HG03342 (cell line): ENCODE data around the gene NR1D2.
"Not testable (repeated sequence)": the region's sequence is repeated elsewhere in the genome, so short reads cannot be mapped to it uniquely, and the experiment has no call there.

Experiments
- ATAC-seq: cut with Tn5 transposase; IDR thresholded peaks from one replicate; pipeline ENCODE4 v1.9.1; 2021; ENCODE audit warnings: mild to moderate bottlenecking, moderate library complexity; ENCODE audit not compliant: unreplicated experiment

Gene NR1D2

DNA sequence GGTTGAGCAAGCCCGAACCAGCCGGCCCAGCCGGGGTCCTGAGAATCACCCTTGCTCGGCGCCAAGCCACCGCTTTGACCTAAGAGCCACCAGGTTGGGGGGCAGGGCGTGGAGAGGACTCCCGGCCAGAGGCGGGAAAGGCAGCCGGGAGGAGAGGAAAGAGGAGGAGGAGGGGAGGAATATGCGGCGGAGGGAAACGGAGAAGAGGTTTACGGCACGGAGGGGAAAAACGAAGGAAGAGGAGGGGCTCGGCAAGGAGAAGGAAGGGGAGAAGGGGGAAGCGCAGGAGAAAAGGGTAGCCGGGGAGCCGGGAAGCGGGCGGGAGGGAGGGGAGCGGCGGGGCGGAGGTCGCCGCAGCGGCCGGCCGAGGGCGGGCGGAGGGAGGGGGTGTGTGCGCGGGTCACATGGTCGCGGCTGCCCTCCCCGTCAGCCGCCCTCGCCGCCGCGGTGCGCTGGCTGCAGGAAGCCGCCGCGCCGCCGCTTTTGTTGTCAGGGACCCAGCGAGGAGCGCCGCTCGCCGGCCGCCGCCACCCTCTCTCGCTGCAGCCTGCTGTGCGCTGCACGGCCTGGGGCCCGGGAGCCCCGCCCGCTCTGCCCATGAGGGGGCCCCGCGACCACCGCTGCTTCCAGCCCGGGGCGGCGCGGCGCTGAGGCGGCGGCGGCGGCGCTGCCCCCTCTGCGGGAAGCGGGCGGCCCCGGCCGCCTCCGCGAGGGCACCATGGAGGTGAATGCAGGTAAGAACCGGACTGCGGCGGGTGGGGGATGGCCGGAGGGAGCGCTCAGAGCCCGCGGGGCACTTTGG lies at the start of gene NR1D2:
NR1D2 (plus strand) TSS at position 426 of the 802 bp plus-strand sequence; CDS start at position 719, 293 bp downstream.
- peak; percentile 51 for ATAC-seq

DNA sequence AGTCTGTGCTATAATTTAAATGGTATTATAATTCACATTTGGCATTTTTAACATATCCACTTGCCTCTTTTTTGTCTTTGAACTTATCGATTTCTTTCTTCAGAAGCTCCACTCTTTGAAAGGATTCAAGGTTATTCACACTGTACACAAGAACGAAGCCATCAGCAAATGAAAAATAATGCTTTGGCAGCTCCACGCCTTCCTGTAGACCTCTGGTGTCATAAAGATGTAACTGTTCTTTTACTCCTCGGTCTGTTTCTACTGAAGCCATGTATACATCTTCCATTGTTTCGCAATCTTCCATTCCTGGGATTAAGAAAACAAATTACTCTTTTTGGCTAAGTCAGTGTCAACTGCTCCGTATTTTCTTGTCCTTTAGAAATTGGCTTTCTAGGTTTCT lies 44.3 kb upstream of the NR1D2 start:
- no peak for ATAC-seq

DNA sequence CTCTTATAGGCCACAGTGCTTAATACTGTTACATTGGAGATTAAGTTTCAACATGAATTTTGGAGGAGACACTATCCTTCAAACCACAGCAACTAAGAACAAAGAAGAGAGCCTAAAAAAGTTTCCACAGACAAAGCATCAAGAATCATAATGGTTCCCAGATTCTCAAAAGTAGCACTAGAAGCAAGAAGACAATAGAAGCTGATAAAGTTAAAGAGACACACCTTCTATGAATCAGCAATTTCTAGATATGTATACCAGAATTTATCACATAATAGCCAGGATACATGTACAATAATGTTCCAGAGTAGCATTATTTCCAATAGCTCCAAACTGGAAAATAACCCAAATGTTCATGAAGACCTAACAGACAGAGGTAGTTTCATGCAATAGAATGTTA lies 40.5 kb upstream of the NR1D2 start:
- ATAC-seq: no peak

- no peak for ATAC-seq
These were observed 35.7 kb upstream of the NR1D2 start for GRCh38 chr3:23909341-23909740.

DNA sequence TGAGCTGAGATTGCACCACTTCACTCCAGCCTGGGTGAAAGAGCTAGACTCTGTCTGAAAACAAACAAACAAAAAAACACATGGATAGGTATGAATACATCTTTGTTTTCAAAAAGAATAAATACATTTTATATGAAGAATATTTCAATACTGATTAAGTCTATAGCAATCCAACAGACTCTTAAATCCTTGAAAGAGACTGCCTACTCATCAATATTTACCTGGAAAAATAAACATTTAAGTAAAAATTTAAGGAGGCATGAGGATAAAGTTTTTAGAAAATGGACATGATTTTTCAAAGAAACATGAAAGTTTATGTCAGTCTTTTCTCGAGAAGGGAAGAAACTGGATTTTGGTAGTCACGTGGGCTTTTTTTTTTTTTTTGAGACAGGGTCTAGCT lies 33.7 kb upstream of the NR1D2 start:
- no peak for ATAC-seq

- not testable (repeated sequence) for ATAC-seq
These were observed 32.8 kb upstream of the NR1D2 start for GRCh38 chr3:23912335-23912734.

GRCh38 chr3:23913182-23913581 lies 31.9 kb upstream of the NR1D2 start:
- no peak for ATAC-seq

GRCh38 chr3:23913873-23914743 lies 31.0 kb upstream of the NR1D2 start:
- ATAC-seq: no peak

DNA sequence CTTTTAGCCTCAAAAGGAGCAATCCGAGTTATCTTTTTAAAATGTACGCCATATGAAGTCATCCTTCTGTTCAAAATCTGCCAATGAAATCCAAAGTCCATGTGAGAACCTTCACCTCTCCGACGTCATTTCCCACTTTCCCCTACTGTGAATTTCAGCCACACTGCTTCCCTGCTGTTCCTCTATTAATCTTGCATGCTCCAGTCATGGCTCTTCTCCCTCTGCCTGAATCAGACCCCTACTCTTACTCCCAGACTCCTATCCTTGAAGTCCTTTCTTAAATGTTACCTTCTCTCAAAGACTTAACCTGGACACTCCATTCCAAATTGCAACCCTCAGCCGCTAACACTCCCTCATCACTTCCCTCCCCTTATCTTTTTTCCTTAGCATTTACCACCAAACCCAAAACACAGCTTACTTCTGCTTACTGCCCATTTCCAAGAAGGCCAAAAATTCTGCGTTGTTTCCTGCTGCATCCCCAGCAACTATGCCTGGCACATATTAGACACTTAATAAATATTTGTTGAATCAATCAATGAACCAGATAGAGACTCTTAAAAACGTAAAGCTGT lies 29.5 kb upstream of the NR1D2 start:
- no peak for ATAC-seq

- ATAC-seq: peak; percentile 44
These were observed 28.8 kb upstream of the NR1D2 start for GRCh38 chr3:23916152-23916885.

- peak; percentile 95 for ATAC-seq
These were observed 28.0 kb upstream of the NR1D2 start, which contains the start of the genes NKIRAS1 and RPL15 for GRCh38 chr3:23916886-23917678. TSS of gene NKIRAS1 (minus strand) at chr3:23916990. CDS start at chr3:23910904, 6,086 bp downstream. TSS of gene RPL15 (plus strand) at chr3:23917132. CDS start at chr3:23917860, 728 bp downstream.

GRCh38 chr3:23917679-23918303 lies 27.3 kb upstream of the NR1D2 start:
- ATAC-seq: not testable (repeated sequence)

- ATAC-seq: not testable (repeated sequence)
These were observed 26.8 kb upstream of the NR1D2 start for GRCh38 chr3:23918331-23918730.

DNA sequence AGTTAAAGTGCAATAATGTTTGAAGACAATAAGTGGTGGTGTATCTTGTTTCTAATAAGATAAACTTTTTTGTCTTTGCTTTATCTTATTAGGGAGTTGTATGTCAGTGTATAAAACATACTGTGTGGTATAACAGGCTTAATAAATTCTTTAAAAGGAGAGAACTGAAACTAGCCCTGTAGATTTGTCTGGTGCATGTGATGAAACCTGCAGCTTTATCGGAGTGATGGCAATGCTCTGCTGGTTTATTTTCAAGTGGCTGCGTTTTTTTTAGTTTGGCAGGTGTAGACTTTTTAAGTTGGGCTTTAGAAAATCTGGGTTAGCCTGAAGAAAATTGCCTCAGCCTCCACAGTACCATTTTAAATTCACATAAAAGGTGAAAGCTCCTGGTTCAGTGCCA lies 25.5 kb upstream of the NR1D2 start:
- ATAC-seq: no peak

DNA sequence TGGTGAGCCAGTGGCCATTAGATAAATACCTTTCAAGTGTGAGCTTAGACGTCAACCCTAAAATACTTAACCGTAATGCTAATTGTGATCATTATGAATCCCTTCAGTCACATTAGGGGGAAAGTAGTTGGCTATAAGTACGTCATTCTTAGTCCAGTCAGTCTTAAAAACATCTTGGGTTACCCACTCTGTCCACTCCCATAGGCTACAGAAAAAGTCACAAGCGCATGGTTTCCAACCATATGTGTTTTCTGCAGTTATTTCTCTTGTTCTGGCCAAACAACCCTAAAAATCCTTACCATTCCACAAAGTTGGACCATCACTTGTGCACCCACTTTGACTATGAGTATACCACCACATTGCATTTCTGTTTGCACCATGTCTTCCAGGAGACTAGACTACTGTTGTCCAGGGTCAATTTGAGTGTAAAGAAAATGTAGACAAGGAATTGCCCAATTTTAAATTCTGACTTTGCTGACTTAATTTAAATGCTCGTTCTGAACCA lies 24.9 kb upstream of the NR1D2 start:
- ATAC-seq: no peak

DNA sequence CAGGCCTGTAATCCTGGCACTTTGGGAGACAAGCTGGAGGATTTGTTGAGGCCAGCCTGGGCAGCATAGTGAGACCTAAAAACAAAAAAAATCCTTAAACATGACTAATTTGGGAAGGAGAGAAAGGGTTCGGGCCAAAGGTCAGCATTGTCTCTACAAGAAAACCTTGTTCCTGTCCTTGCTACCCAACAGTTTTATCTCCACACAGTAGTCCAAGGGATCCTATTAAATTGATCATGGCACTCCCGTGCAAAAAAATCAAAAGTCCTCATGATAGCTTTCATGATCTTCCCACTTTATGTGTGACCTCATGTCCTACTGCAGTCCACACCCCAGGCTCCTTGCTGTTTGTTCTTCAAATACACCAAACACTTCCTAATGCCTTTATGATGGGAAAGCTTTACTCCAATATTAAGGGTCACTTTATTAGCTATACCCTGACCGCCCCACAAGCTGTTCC lies 24.0 kb upstream of the NR1D2 start:
- ATAC-seq: no peak

- ATAC-seq: no peak
These were observed 21.3 kb upstream of the NR1D2 start for GRCh38 chr3:23923786-23924185.

- no peak for ATAC-seq
These were observed 18.8 kb upstream of the NR1D2 start for GRCh38 chr3:23926246-23926645.

DNA sequence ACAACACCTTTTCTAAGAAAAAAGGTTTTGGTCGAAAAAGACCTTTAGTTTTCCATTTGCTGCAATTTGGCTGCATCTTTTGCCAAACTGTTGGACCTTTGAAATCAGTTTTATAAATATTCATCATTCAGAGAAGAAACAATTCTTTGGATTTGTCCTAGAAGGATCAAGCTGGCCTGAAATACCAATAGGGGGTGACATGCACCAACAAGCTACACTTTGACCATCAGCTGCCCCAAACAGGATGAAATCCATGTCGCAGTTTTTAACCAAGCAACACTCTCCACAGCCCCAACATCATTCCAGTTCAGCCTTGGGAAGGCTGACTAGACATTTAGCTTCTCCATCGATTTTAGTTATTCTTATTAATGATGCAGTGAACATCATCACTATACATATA lies 18.4 kb upstream of the NR1D2 start:
- ATAC-seq: no peak
